Measurements from ENCODE around the gene ABLIM1.

GRCh38 chr10:114470956-114471905 lies 186.8 kb downstream of the ABLIM1 start:
- TF ChIP-seq TCF12 (IDR thresholded peaks at IDR 0.05; ENCODE audit: low read depth, low read length) (no peak), E2F8 (IDR thresholded peaks at IDR 0.05; ENCODE audit: low read depth, partially characterized antibody) (no peak), ZNF274 (IDR thresholded peaks at IDR 0.05; ENCODE audit: insufficient read depth, insufficient read length) (no peak), PRDM15 (CRISPR knock-in tag; IDR thresholded peaks at IDR 0.05) (no peak), NFYB (IDR thresholded peaks at IDR 0.05; ENCODE audit: insufficient read depth, low read depth, low read length) (no peak), PKNOX1 (IDR thresholded peaks at IDR 0.05) (no peak), TAF1 (IDR thresholded peaks at IDR 0.05; ENCODE audit: borderline replicate concordance, low read depth, low read length) (no peak), CTCF (IDR thresholded peaks at IDR 0.05 in 2 of 3, conservative IDR thresholded peaks at IDR 0.05 in 1 of 3; ENCODE audit: control insufficient read depth in 2 of 3, extremely low read depth in 1 of 3, insufficient read depth in 1 of 3, low read depth in 3 of 3, low read length in 3 of 3) (peak; percentile 83 to 86 (median 85)), IRF4 (IDR thresholded peaks at IDR 0.05; ENCODE audit: low read depth, low read length) (no peak), RELA (IDR thresholded peaks at IDR 0.05; ENCODE audit: borderline replicate concordance, partially characterized antibody) (no peak), JUND (IDR thresholded peaks at IDR 0.05; ENCODE audit: low read depth, low read length) (no peak)
